GM18870 (cell line): ENCODE data around the gene GALM.
"Not testable (repeated sequence)": the region's sequence is repeated elsewhere in the genome, so short reads cannot be mapped to it uniquely, and the experiment has no call there.

Experiments used
- ATAC-seq: cut with Tn5 transposase; IDR thresholded peaks from one replicate; pipeline ENCODE4 v1.9.1; 2021; ENCODE audit warnings: moderate library complexity; ENCODE audit not compliant: unreplicated experiment

The GALM gene

GRCh38 chr2:38676681-38677080 is 10.8 kb downstream of the GALM start:
- ATAC-seq: no peak

GRCh38 chr2:38680868-38681267 is 15.0 kb downstream of the GALM start:
- not testable (repeated sequence) for ATAC-seq

- no peak for ATAC-seq
Measured at GRCh38 chr2:38682008-38682575, 16.2 kb downstream of the GALM start.

- not testable (repeated sequence) for ATAC-seq
Measured at GRCh38 chr2:38682620-38683019, 16.7 kb downstream of the GALM start.

GRCh38 chr2:38683766-38684165 is 17.9 kb downstream of the GALM start:
- ATAC-seq: no peak

- ATAC-seq: no peak
Measured at GRCh38 chr2:38685116-38685735, 19.3 kb downstream of the GALM start.

GRCh38 chr2:38690499-38691420 is 24.8 kb downstream of the GALM start:
- no peak for ATAC-seq

GRCh38 chr2:38691994-38692393 is 26.1 kb downstream of the GALM start:
- ATAC-seq: no peak

GRCh38 chr2:38692636-38693318 is 26.9 kb downstream of the GALM start:
- no peak for ATAC-seq

GRCh38 chr2:38697116-38697840 is 31.4 kb downstream of the GALM start:
- ATAC-seq: no peak

GRCh38 chr2:38698467-38699003 is 32.6 kb downstream of the GALM start:
- no peak for ATAC-seq

GRCh38 chr2:38700113-38700785 is 34.3 kb downstream of the GALM start:
- ATAC-seq: no peak

- ATAC-seq: no peak
Measured at GRCh38 chr2:38700881-38701458, 35.1 kb downstream of the GALM start.

GRCh38 chr2:38701542-38701941 is 35.6 kb downstream of the GALM start:
- ATAC-seq: no peak

- no peak for ATAC-seq
Measured at GRCh38 chr2:38702413-38702812, 36.5 kb downstream of the GALM start.

GRCh38 chr2:38703336-38703735 is 37.4 kb downstream of the GALM start:
- ATAC-seq: not testable (repeated sequence)

GRCh38 chr2:38704664-38705063 is 38.8 kb downstream of the GALM start:
- ATAC-seq: no peak

GRCh38 chr2:38706846-38707345 is 41.0 kb downstream of the GALM start:
- ATAC-seq: no peak

GRCh38 chr2:38708491-38708890 is 42.6 kb downstream of the GALM start:
- not testable (repeated sequence) for ATAC-seq
